GM18951 (cell line): Measurements from ENCODE around the gene HSFX4.

ENCODE experiments used
- POLR2A ChIP-seq: IDR thresholded peaks from 4 replicates; pipeline ENCODE4 v1.6.1; 2011; ENCODE audit warnings: mild to moderate bottlenecking; ENCODE audit not compliant: insufficient read length, insufficient read depth; ENCODE audit errors: extremely low read depth
- in situ Hi-C: fragments of 300-500 bp; cut with MboI; formaldehyde crosslinking; loops from one replicate; pipeline ENCODE4 v1.12.0; 2022; ENCODE audit warnings: low sequenced_read_pairs, mixed read lengths, inconsistent platforms; ENCODE audit not compliant: unreplicated experiment

Gene HSFX4

DNA sequence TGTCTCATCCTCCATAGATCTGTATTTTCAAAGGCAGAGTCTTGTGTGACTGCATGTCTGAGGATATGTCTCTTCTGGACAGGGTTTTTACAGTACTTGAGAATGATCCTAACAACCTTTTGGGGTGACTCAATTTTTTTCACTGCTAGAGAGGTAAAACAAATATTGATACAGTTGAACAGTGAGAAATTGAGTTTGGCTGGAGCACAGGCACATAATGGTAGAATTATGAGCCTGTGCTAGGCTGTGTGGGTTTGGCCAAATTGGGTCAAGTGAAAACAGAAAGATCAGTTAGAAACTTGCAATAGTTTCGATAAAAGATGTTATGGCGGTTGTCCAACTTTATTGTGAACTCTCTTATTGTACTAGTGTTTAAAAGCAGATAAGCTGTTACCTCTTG lies 32.2 kb downstream of the HSFX4 start:
- in situ Hi-C loops, result loop anchor here (25.0 kb wide), 1 partner anchor 751 kb away; no protein-coding TSS in a partner anchor
- no peak for TF ChIP-seq POLR2A

DNA sequence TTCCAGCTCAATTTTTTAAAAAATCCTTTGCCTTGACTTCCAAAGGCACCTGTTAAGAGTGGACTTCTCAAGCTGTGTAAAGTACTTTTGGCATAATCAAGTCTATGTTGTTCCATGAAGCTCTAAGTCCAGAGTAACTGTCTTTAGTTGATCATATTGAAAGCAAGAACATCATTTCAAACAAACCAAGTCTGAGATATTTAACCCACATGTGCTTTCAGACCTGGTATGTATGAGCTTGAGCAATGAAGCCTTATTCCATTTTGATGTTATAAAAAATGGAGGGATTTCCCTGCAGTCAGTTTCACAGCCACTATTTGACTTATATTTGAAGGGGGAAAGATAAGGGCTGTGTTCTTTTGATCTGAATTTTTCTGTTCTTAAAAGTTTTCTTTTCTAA lies 32.6 kb downstream of the HSFX4 start:
- TF ChIP-seq POLR2A, result no peak
- in situ Hi-C loops, result loop anchor here (25.0 kb wide), 1 partner anchor 750 kb away; no protein-coding TSS in a partner anchor

DNA sequence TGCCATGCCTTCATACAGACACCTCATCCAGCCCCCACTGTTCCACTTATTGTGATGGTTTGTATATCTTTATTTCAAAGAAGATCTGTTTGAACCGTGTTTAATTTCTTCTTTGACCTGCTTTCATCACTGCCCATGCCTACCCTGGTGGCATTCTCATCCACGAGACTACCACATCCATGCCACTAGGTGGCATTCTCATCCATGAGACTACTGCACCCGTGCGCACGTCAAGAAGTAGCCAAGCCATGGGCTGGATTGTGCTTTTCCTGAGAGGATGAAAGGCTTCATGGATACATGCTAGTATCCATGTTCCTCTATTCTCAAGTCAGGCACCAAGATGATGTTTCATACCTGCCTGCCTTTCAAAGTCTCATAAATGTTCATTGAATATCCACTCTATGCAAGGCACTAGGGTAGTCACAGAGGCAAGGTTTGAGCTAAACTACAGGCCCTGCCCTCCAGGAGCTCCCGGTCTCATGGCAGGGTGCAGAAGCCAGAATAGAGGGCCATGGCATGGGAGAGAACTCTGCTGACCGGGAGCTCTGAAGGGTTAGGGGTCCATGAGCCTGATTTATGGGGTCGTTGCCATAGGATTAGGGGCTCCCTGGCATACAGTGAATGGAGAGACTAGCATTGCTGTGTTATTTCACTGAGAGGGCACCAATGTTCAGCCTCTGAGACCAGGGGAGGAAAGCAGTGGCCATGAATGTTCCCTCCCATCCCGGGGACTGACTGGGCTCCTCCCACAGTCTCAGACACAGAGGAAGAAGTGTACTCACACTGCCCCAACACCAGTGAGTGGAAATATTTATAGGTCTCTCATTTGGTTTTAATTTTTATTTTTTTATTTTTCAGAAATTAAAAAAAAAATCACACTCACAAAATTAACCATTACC lies 33.7 kb downstream of the HSFX4 start:
- in situ Hi-C loops, result loop anchor here (25.0 kb wide), 1 partner anchor 749 kb away; no protein-coding TSS in a partner anchor
- TF ChIP-seq POLR2A, result no peak

DNA sequence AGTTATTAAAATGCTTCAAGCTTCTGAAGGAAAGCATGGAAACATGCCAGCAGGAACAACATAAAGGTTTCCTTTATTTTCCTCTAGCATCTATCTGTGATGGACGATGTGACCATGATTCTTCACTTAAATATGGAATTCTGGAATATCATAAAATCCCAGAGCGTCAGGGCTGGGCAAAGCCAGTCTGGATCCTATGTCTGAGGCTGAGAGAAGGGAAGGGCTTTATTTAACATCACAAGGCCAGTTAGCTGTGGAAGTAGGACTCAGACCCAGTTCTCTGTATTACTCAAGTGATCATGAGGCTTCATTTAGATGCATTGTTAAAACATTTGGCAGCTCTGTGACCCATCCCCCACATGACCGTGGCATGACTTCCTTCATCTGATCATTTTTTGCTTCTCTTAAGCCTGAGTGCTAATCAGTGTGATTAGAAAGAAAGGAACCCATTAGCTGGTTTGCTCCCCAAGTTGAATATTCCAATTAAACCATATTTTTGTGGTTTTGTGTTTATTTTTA lies 49.8 kb downstream of the HSFX4 start:
- in situ Hi-C loops, result no loop called here
- TF ChIP-seq POLR2A, result no peak
